AG04449 (cell line): Measurements from ENCODE around the gene NSMCE4A.
"Not testable (repeated sequence)": the region's sequence is repeated elsewhere in the genome, so short reads cannot be mapped to it uniquely, and the experiment has no call there.

ENCODE experiments used
- CTCF ChIA-PET: fragments of 350-600 bp; formaldehyde crosslinking; extraction: SDS; loops from one replicate; lab custom pipeline; 2021; ENCODE audit warnings: antibody characterized with exemption; lab: Yijun Ruan, JAX
- POLR2A ChIA-PET: fragments of 400-600, 350-600 bp; formaldehyde crosslinking; extraction: SDS; loops from one replicate; lab custom pipeline; 2020; ENCODE audit warnings: antibody characterized with exemption, inconsistent platforms; lab: Yijun Ruan, JAX
- DNase-seq: peaks from one replicate; pipeline ENCODE4 v3.0.0-alpha.2; 2010; ENCODE audit warnings: low read depth, low spot score
- H3K4me3 ChIP-seq: 2 replicates; pipeline ENCODE4 v1.5.1; 2011; ENCODE audit warnings: low read depth, mild to moderate bottlenecking, control low read depth, low read length
- TF ChIP-seq, protein P1 (sequence below): IDR thresholded peaks from one replicate; pipeline ENCODE4 v1.5.1; 2011; ENCODE audit warnings: mild to moderate bottlenecking, moderate library complexity, low read length, control low read depth, inconsistent platforms; ENCODE audit not compliant: insufficient read depth; ENCODE audit errors: missing control alignments

Gene NSMCE4A

DNA sequence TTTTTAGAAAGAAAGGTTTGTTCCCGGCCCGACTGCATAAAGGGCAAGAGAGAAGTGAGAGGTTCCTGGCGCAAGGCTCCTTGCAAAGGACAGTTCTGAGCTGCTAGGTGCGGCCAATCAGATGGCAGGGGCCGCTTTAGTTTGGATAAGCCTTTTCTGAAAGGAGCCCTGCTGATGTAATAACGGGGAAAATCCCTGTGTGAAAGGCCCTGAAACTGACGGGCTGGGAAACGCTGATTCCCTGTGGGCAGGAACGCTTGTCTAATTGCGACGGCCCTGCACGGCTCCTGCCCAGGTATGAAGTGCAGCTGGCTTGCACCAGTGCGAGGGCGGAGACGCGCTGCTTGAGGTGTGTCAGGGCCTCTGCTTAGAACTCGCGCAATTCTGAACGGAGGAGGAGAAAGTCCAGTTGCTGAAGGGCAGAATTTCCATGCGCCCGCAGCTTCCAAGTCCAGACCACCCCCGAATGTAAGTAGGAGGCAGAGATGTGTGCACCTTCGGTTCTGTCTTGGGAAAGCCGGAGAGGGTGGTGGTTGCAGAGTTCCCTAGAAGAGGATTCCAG is 44.5 kb upstream of the NSMCE4A start:
- TF ChIP-seq, protein P1, sequence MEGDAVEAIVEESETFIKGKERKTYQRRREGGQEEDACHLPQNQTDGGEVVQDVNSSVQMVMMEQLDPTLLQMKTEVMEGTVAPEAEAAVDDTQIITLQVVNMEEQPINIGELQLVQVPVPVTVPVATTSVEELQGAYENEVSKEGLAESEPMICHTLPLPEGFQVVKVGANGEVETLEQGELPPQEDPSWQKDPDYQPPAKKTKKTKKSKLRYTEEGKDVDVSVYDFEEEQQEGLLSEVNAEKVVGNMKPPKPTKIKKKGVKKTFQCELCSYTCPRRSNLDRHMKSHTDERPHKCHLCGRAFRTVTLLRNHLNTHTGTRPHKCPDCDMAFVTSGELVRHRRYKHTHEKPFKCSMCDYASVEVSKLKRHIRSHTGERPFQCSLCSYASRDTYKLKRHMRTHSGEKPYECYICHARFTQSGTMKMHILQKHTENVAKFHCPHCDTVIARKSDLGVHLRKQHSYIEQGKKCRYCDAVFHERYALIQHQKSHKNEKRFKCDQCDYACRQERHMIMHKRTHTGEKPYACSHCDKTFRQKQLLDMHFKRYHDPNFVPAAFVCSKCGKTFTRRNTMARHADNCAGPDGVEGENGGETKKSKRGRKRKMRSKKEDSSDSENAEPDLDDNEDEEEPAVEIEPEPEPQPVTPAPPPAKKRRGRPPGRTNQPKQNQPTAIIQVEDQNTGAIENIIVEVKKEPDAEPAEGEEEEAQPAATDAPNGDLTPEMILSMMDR = no peak
- CTCF ChIA-PET = no interaction called here
- POLR2A ChIA-PET = no interaction called here
- DNase-seq = no peak
- no peak overlapping the region for H3K4me3 ChIP-seq

DNA sequence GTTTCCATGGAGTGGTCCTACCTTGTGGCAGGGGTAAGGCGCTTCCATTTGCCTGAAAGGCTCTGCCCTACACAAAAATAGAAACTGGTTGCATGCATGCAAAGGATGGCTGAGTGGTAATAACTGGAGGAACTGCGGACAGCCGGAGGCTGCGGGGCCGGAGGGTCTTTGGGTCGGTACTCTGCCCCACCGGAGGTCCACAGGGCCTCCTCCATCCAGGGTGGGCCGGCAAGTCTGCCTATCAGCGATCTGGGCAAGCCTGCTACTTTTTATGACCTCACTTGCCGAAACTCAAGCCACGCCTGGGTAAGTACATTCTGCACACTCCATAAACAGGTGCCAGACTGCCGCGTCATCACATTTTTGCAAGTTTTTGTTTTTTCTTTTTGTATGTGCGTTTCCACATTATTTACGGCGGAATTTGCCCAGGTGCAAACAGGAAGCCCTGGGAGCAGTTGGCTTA is 44.0 kb upstream of the NSMCE4A start:
- POLR2A ChIA-PET = no interaction called here
- no peak overlapping the region for H3K4me3 ChIP-seq
- no peak for DNase-seq
- TF ChIP-seq, protein P1 = no peak
- CTCF ChIA-PET = no interaction called here

DNA sequence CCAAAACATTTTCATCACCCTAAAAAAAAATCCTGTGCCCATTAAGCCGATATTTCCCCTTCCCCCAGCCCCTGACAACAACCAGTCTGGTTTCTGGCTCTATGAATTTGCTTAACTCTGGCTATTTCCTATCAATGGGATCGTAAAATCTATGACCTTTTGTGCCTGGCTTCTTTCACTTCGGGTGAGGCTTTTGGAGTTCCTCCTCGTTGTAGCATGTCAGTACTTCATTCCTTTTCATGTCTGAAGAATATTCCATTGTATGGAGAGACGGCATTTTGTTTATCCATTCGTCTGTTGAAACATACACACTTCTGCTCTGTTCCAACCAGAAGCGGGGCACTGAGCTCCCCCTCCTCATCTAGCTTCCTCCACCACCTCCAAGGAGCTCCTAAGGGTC is 43.5 kb upstream of the NSMCE4A start:
- CTCF ChIA-PET = no interaction called here
- no peak for DNase-seq

DNA sequence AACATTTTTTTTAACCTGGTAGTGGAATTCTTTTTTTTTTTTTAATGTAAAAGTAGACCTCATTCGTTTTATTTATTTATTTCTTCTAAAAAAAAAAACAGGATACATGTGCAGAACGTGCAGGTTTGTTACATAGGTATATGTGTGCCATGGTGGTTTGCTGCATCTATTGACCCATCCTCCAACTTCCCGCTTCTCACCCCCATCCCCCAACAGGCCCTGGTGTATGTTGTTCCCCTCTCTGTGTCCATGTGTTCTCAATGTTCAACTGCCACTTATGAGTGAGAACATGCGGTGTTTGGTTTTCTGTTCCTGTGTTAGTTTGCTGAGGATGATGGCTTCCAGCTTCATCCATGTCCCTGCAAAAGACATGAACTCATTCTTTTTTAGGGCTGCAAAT is 42.9 kb upstream of the NSMCE4A start:
- POLR2A ChIA-PET, H3K4me3 ChIP-seq, CTCF ChIA-PET, DNase-seq: not testable (repeated sequence)

More for the DNA sequence above, 43.5 kb upstream of the NSMCE4A start:
- POLR2A ChIA-PET = no interaction called here
- TF ChIP-seq, protein P1 = no peak
- no peak overlapping the region for H3K4me3 ChIP-seq

DNA sequence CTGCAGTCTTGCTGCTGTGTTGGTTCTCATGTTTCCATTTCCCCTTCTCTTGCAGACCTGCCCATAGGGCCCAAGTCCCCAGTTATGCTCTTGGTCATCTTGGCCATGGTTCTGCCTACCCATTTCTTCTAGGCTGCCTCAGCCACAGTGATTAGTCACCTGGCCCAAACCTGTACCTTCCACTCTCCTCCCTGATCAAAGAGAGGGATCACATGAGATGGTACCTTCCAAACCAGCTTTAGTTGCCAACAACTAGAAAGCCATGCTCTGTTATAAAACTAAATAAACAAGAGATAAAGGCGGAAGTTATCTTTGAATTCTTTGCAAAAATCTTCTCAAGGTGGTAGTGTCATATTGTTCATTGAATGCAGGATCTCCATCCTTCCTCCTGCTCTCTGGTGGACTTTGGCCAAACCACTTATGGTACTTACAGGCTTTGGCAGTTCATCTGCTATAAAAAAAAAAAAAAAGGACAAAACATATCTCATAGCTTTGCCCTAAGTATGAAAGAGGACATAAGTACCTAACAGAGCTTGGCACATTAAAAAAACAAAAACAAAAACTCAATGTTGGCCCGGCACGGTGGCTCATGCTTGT is 39.7 kb upstream of the NSMCE4A start:
- ChIA-PET CTCF (no interaction called here), POLR2A (interaction anchor here (0.6 kb wide), 1 partner anchor 448 kb away, joined by 3 read pairs; no protein-coding TSS in a partner anchor)
- TF ChIP-seq, protein P1 = no peak
- no peak for DNase-seq
- H3K4me3 ChIP-seq = no peak overlapping the region

DNA sequence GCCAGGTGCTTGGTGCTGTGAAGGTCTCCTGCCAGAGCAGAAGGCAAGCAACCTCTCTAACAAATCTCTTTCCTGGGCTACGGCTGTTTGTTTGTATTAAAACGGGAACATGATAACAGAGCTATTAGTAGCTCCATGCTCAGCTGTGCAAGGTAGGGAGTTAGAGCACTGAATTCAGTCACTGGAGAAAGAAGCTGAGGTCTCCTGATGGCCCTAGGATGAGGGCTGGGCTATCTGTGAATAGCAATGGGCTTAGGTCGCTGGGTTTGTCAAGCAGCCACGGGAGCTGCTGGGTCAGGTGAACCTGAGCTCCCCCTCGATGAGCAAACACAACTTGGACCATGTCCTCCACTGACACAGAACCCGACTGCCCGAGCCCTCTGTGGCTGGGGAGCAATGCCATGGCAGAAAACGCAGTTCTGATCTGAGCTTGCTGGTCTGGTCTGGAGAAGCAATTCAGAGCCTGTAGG is 38.3 kb upstream of the NSMCE4A start:
- CTCF ChIA-PET = no interaction called here
- TF ChIP-seq, protein P1 = no peak
- no peak overlapping the region for H3K4me3 ChIP-seq
- POLR2A ChIA-PET = no interaction called here
- DNase-seq = no peak
